Smooth muscle cell of the brain vasculature (primary cell): ENCODE data around the gene CMSS1.
A peak's percentile ranks its signal among the peaks of the same experiment; 100 is the strongest.

ENCODE experiments used
- DNase-seq: peaks from one replicate; pipeline ENCODE4 v3.0.0-alpha.2; 2012; ENCODE audit warnings: low read depth, low spot score

Gene CMSS1

GRCh38 chr3:99854756-99855298 lies 37.2 kb downstream of the CMSS1 start:
- DNase-seq = no peak

GRCh38 chr3:99855900-99856299 lies 38.2 kb downstream of the CMSS1 start:
- no peak for DNase-seq

- DNase-seq = no peak
Measured at GRCh38 chr3:99856437-99857220, 39.0 kb downstream of the CMSS1 start.

- no peak for DNase-seq
Measured at GRCh38 chr3:99857278-99857677, 39.6 kb downstream of the CMSS1 start.

GRCh38 chr3:99858469-99858868 lies 40.8 kb downstream of the CMSS1 start:
- no peak for DNase-seq

- DNase-seq = no peak
Measured at GRCh38 chr3:99859825-99860224, 42.2 kb downstream of the CMSS1 start.

GRCh38 chr3:99861216-99861615 lies 43.6 kb downstream of the CMSS1 start:
- DNase-seq = no peak

- DNase-seq = no peak
Measured at GRCh38 chr3:99862208-99862607, 44.5 kb downstream of the CMSS1 start.

GRCh38 chr3:99863002-99863401 lies 45.3 kb downstream of the CMSS1 start:
- DNase-seq = no peak

- no peak for DNase-seq
Measured at GRCh38 chr3:99863588-99863987, 45.9 kb downstream of the CMSS1 start.

GRCh38 chr3:99864289-99864688 lies 46.6 kb downstream of the CMSS1 start:
- no peak for DNase-seq

GRCh38 chr3:99865321-99865720 lies 47.7 kb downstream of the CMSS1 start:
- no peak for DNase-seq

GRCh38 chr3:99866261-99866761 lies 48.6 kb downstream of the CMSS1 start:
- no peak for DNase-seq

GRCh38 chr3:99867594-99868310 lies 50.1 kb downstream of the CMSS1 start:
- no peak for DNase-seq

- no peak for DNase-seq
Measured at GRCh38 chr3:99868311-99868646, 50.6 kb downstream of the CMSS1 start.

GRCh38 chr3:99869621-99870020 lies 52.0 kb downstream of the CMSS1 start:
- peak; percentile 52 for DNase-seq

- DNase-seq = no peak
Measured at GRCh38 chr3:99870712-99871111, 53.0 kb downstream of the CMSS1 start.

- no peak for DNase-seq
Measured at GRCh38 chr3:99871231-99872045, 53.8 kb downstream of the CMSS1 start.

- no peak for DNase-seq
Measured at GRCh38 chr3:99872923-99873254, 55.2 kb downstream of the CMSS1 start.

- no peak for DNase-seq
Measured at GRCh38 chr3:99873269-99874102, 55.8 kb downstream of the CMSS1 start.
